ENCODE results near the gene TMEM125. TPM values are rescaled to one million over a fixed set of nuclear protein-coding genes. Genes with fewer than 3 reads are reported as not detected.

Gene TMEM125
- total RNA-seq, 1 donor from 2014 or later: 0.64 TPM

GRCh38 chr1:43237121-43237520 is 32.7 kb upstream of the TMEM125 start:
- H3K36me3 Mint-ChIP-seq (ENCODE audit: low read depth, unreplicated experiment): no peaks in the 10 kb centered on the region
- no peak overlapping the region for H2AFZ ChIP-seq (ENCODE audit: low read depth, low read length)
- no peak overlapping the region for H3K4me3 Mint-ChIP-seq (ENCODE audit: unreplicated experiment)
- DNase-seq (ENCODE audit: low read depth): no peak
- peaks cover 14% of the 10 kb centered on the region for H3K27me3 Mint-ChIP-seq (ENCODE audit: low read depth, unreplicated experiment)
- H3K27ac Mint-ChIP-seq (ENCODE audit: unreplicated experiment): no peak overlapping the region
- H3K79me2 ChIP-seq (ENCODE audit: insufficient read depth, low read length): no peaks in the 10 kb centered on the region
- H3K9me3 Mint-ChIP-seq (ENCODE audit: unreplicated experiment): peaks cover 5% of the 10 kb centered on the region
- no peak overlapping the region for H3K4me3 ChIP-seq (ENCODE audit: insufficient read depth, low read depth, low read length)
- H3K4me1 ChIP-seq (ENCODE audit: insufficient read depth, low read length): peaks cover 8% of the 10 kb centered on the region
- peaks cover 11% of the 10 kb centered on the region for H3K4me1 Mint-ChIP-seq (ENCODE audit: low read depth, unreplicated experiment)
- no peak for TF ChIP-seq EZH2 (IDR thresholded peaks at IDR 0.05; ENCODE audit: insufficient read depth, low read length)
- no peak for TF ChIP-seq CTCF (IDR thresholded peaks at IDR 0.05; ENCODE audit: insufficient read depth, low read depth, low read length)
- FAIRE-seq: no peak
- no peaks in the 10 kb centered on the region for H3K36me3 ChIP-seq (ENCODE audit: insufficient read depth, low read length)
- H3K27ac ChIP-seq (ENCODE audit: low read depth, low read length): no peak overlapping the region
- no peaks in the 10 kb centered on the region for H3K9me3 ChIP-seq (ENCODE audit: insufficient read depth, low read depth, low read length)
- H3K4me2 ChIP-seq (ENCODE audit: low read length): no peak overlapping the region
- H3K9ac ChIP-seq (ENCODE audit: low read length): no peak overlapping the region
- no peaks in the 10 kb centered on the region for H4K20me1 ChIP-seq (ENCODE audit: insufficient read depth, low read length)
- no peaks in the 10 kb centered on the region for H3K27me3 ChIP-seq (ENCODE audit: insufficient read depth, low read length)

DNA sequence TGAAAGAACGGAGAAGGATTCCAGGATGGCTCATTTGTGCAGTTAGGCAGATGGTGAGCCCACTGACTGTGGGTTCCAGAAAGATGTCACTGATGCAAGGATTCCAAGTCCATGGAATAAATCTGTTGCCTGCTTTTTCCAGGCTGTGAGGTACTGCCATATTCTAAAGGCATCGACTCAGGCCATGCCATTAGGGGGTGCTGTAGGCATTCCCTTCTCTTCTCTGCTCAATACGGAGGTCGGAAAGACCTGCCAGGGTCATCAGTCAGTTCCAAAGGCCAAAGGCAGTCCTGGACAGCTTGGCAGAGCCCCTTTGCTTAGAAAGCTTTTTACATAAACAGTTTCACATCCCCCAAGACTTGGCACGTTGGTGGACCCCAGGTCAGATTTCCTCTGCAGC is 31.7 kb upstream of the TMEM125 start:
- no peaks in the 10 kb centered on the region for H3K4me1 ChIP-seq (ENCODE audit: insufficient read depth, low read length)
- Mint-ChIP-seq H3K4me3 (ENCODE audit: unreplicated experiment) (no peak overlapping the region), H3K9me3 (ENCODE audit: unreplicated experiment) (peaks cover 5% of the 10 kb centered on the region), H3K27me3 (ENCODE audit: low read depth, unreplicated experiment) (peaks cover 14% of the 10 kb centered on the region), H3K36me3 (ENCODE audit: low read depth, unreplicated experiment) (no peaks in the 10 kb centered on the region), H3K27ac (ENCODE audit: unreplicated experiment) (no peak overlapping the region), H3K4me1 (ENCODE audit: low read depth, unreplicated experiment) (peaks cover 5% of the 10 kb centered on the region)
- no peak overlapping the region for H3K4me2 ChIP-seq (ENCODE audit: low read length)
- no peak overlapping the region for H2AFZ ChIP-seq (ENCODE audit: low read depth, low read length)
- H3K36me3 ChIP-seq (ENCODE audit: insufficient read depth, low read length): no peaks in the 10 kb centered on the region
- H3K27me3 ChIP-seq (ENCODE audit: insufficient read depth, low read length): no peaks in the 10 kb centered on the region
- no peak overlapping the region for H3K4me3 ChIP-seq (ENCODE audit: insufficient read depth, low read depth, low read length)
- TF ChIP-seq EZH2 (IDR thresholded peaks at IDR 0.05; ENCODE audit: insufficient read depth, low read length): no peak
- TF ChIP-seq CTCF (IDR thresholded peaks at IDR 0.05; ENCODE audit: insufficient read depth, low read depth, low read length): peak; percentile 73
- H3K79me2 ChIP-seq (ENCODE audit: insufficient read depth, low read length): no peaks in the 10 kb centered on the region
- FAIRE-seq (no peak), DNase-seq (ENCODE audit: low read depth) (peak; percentile 29)
- no peak overlapping the region for H3K9ac ChIP-seq (ENCODE audit: low read length)
- no peaks in the 10 kb centered on the region for H4K20me1 ChIP-seq (ENCODE audit: insufficient read depth, low read length)
- H3K9me3 ChIP-seq (ENCODE audit: insufficient read depth, low read depth, low read length): no peaks in the 10 kb centered on the region
- no peak overlapping the region for H3K27ac ChIP-seq (ENCODE audit: low read depth, low read length)

DNA sequence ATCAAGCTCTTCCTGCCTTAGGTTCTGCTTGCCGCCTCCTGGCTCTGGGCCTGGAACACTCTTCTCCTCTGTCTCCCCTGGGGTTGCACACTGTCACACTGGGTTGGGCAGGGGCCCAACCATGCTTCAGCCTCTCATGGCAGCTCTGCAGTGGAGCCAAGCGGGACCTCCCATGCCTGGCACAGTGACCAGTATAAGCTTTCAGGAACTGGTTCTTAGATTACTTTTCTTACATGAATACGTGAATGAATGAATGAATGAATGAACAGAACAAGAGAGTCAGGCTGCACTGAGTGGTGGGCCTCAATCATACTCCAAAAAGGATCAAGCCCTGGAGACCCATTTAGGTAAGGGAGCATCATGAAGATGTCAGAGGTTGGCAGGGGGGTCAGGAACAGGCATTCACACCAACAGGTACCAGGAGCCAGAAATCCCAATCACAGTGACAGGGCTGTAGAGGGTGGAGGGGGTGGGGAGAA is 30.8 kb upstream of the TMEM125 start:
- Histone ChIP-seq H3K4me3 (ENCODE audit: insufficient read depth, low read depth, low read length) (no peak overlapping the region), H3K36me3 (ENCODE audit: insufficient read depth, low read length) (no peaks in the 10 kb centered on the region), H2AFZ (ENCODE audit: low read depth, low read length) (no peak overlapping the region), H3K79me2 (ENCODE audit: insufficient read depth, low read length) (no peaks in the 10 kb centered on the region), H3K9ac (ENCODE audit: low read length) (no peak overlapping the region), H3K9me3 (ENCODE audit: insufficient read depth, low read depth, low read length) (no peaks in the 10 kb centered on the region), H3K27me3 (ENCODE audit: insufficient read depth, low read length) (no peaks in the 10 kb centered on the region), H4K20me1 (ENCODE audit: insufficient read depth, low read length) (no peaks in the 10 kb centered on the region), H3K27ac (ENCODE audit: low read depth, low read length) (no peak overlapping the region), H3K4me1 (ENCODE audit: insufficient read depth, low read length) (no peaks in the 10 kb centered on the region), H3K4me2 (ENCODE audit: low read length) (no peak overlapping the region)
- TF ChIP-seq CTCF (IDR thresholded peaks at IDR 0.05; ENCODE audit: insufficient read depth, low read depth, low read length) (no peak), EZH2 (IDR thresholded peaks at IDR 0.05; ENCODE audit: insufficient read depth, low read length) (no peak)
- Mint-ChIP-seq H3K27ac (ENCODE audit: unreplicated experiment) (no peak overlapping the region), H3K4me1 (ENCODE audit: low read depth, unreplicated experiment) (peaks cover 3% of the 10 kb centered on the region), H3K27me3 (ENCODE audit: low read depth, unreplicated experiment) (peaks cover 10% of the 10 kb centered on the region), H3K36me3 (ENCODE audit: low read depth, unreplicated experiment) (no peaks in the 10 kb centered on the region), H3K9me3 (ENCODE audit: unreplicated experiment) (peaks cover 5% of the 10 kb centered on the region), H3K4me3 (ENCODE audit: unreplicated experiment) (no peak overlapping the region)
- FAIRE-seq (no peak), DNase-seq (ENCODE audit: low read depth) (no peak)
